GM11168 (cell line): Measurements from ENCODE around the gene ABR.

Experiments used
- in situ Hi-C: fragments of 300-500 bp; cut with MboI; formaldehyde crosslinking; loops from one replicate; pipeline ENCODE4 v1.12.0; 2022; ENCODE audit warnings: low sequenced_read_pairs; ENCODE audit not compliant: unreplicated experiment

Gene ABR

GRCh38 chr17:1038459-1039122 lies 141.2 kb downstream of the ABR start:
- in situ Hi-C loops = no loop called here

GRCh38 chr17:1037238-1037879 lies 142.4 kb downstream of the ABR start:
- in situ Hi-C loops = no loop called here

- in situ Hi-C loops = no loop called here
These were observed 142.9 kb downstream of the ABR start for GRCh38 chr17:1036845-1037237.

GRCh38 chr17:1036171-1036844 lies 143.5 kb downstream of the ABR start:
- in situ Hi-C loops = no loop called here

GRCh38 chr17:1035546-1036170 lies 144.1 kb downstream of the ABR start:
- in situ Hi-C loops = no loop called here

GRCh38 chr17:1034652-1035210 lies 145.1 kb downstream of the ABR start:
- in situ Hi-C loops = no loop called here

- in situ Hi-C loops = no loop called here
These were observed 146.3 kb downstream of the ABR start for GRCh38 chr17:1033503-1033902.

- in situ Hi-C loops = no loop called here
These were observed 147.4 kb downstream of the ABR start for GRCh38 chr17:1032391-1032790.

- in situ Hi-C loops = no loop called here
These were observed 148.1 kb downstream of the ABR start for GRCh38 chr17:1031711-1032110.

- in situ Hi-C loops = no loop called here
These were observed 148.9 kb downstream of the ABR start for GRCh38 chr17:1030684-1031532.

GRCh38 chr17:1029922-1030644 lies 149.7 kb downstream of the ABR start:
- in situ Hi-C loops = no loop called here

- in situ Hi-C loops = no loop called here
These were observed 150.4 kb downstream of the ABR start for GRCh38 chr17:1029196-1029921.

- in situ Hi-C loops = no loop called here
These were observed 152.7 kb downstream of the ABR start for GRCh38 chr17:1027044-1027443.

GRCh38 chr17:1026599-1026975 lies 153.2 kb downstream of the ABR start:
- in situ Hi-C loops = no loop called here

GRCh38 chr17:1025733-1026598 lies 153.8 kb downstream of the ABR start:
- in situ Hi-C loops = no loop called here

GRCh38 chr17:1024076-1024475 lies 155.7 kb downstream of the ABR start:
- in situ Hi-C loops = no loop called here

- in situ Hi-C loops = no loop called here
These were observed 157.3 kb downstream of the ABR start for GRCh38 chr17:1022278-1023024.
